Hepatic stellate cell (primary cell): ENCODE data around the gene C2CD4C.
"Not testable (repeated sequence)": the region's sequence is repeated elsewhere in the genome, so short reads cannot be mapped to it uniquely, and the experiment has no call there.

ENCODE experiments used
- DNase-seq: peaks from one replicate; pipeline ENCODE4 v3.0.0; 2011; ENCODE audit warnings: low spot score

C2CD4C gene

DNA sequence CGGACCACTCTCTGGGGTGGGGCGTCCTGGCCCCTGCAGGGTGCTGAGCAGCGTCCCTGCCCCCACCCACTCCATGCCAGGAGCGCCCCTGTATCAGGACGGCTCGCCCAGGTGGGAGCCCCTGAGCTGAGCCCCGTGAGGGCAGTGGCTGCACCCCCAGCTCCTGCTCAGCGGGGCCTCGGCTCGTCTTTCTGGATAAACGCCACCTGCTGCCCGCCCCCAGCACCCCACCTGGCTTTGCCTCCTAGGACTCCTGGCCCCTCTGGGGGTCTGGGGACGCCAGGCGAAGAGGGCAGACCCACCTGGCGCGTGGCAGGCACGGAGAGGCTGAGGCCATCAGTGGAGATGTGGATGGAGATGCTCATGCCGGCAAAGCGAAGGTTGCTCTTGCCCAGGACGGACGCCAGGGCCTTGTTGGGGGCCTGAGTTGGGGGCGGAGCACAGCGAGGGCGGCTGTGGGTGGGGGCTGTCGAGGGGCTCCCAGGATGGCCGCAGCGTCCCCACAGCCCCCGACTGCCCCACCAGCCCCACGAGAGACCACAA lies 29.5 kb upstream of the C2CD4C start:
- no peak for DNase-seq

DNA sequence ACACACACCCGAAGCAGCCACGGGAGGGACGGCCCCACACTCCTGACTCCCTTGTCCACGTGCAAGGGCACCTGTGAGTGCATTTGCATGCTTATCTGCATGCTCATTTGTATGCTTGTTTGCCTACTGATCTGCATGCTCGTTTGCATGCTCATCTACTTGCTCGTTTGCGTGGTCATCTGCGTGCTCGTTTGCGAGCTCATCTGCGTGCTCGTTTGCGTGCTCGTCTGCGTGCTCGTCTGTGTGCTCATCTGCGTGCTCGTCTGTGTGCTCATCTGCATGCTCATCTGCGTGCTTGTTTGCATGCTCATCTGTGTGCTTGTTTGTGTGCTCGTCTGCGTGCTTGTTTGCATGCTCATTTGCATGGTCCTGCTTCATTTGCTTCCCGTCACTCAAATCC lies 28.1 kb upstream of the C2CD4C start:
- DNase-seq, result no peak

DNA sequence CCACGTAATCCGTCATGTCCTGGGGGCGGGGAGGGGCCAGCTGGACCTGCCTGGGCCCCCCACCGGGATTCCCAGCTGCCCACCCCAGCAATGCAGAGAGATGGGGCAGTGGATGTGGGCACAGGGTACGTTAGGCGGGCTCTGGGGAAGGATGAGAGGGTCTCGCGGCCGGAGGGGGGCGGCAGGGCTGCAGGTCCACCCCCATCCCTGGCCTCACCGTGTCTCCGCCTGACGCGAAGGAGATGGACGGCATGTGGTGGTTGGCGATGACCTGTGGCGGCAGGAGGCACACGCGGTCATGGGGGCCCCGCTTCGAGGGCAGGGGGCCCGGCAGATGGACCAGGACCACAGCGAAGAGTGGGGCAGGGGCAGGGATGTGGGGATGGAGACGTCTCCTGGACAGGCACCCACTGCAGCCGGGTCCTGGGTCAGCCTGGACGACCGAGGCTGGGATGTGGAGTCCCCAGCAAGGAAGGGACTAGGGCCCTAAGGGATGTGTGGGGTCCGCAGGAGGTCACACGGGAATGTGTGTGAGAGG lies 27.5 kb upstream of the C2CD4C start:
- DNase-seq, result no peak

DNA sequence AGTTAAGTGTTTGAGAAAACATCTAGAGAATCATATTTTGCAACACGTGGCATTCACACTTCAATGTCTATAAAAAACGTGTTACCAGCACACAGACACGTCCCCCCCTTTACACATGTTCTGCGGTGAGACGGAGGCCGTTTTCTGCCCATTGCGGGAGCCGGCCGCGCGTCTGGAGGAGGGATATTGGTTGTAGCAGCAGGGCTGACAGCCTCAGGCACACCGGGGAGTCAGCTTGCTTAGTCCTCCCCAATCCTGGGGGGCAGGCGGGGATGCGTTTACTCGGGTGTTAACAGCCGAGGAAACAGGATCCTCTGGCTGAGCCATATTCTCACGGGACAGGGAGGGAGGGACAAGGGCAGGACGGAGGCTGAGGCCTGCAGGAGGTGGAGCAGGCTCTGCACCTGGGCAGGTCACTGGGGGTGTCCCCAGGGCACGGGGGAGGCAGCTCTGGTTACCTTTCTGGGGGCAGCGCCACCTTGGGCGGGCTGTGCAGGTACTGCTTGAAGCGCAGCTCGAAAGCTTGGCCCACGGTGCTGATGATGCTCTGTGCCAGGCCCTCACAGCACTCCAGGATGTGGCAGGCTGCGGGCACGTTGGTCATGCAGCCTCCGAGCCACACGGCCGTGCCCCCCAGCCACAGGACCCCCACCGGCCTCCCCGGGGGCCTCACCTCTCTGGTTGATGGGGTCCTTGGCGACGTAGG lies 26.9 kb upstream of the C2CD4C start:
- DNase-seq, result no peak

DNA sequence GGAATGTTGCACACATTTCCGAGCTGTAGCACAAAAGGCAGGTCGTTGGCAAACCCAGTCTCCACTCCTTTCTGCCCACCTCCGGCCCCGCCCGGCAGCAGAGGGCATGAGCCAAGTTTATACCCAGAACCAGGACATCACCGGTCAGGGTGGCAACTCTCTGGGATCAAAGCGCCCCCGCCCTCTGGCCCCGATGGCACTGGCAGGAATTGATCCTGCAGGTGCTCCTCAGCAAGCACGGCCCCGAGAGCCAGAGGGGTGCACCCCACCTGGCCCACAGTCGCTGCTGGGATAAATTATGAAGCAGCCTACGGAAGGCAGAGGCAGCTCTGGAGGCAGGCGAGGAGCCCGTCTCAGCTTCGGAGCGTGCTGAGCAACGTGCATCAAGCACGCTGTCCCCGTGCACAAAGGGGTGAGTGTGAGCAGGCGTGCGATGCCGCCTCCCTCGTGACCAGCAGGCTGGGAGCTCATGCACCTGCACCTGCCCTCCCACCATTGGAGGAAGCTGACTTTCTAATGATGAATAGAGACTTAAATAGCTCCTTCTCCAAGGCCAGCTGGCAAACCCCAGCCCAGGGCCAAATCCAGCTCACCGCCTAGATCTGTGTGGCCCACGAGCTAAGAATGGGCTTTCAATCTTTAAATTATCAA lies 26.2 kb upstream of the C2CD4C start:
- DNase-seq, result no peak

DNA sequence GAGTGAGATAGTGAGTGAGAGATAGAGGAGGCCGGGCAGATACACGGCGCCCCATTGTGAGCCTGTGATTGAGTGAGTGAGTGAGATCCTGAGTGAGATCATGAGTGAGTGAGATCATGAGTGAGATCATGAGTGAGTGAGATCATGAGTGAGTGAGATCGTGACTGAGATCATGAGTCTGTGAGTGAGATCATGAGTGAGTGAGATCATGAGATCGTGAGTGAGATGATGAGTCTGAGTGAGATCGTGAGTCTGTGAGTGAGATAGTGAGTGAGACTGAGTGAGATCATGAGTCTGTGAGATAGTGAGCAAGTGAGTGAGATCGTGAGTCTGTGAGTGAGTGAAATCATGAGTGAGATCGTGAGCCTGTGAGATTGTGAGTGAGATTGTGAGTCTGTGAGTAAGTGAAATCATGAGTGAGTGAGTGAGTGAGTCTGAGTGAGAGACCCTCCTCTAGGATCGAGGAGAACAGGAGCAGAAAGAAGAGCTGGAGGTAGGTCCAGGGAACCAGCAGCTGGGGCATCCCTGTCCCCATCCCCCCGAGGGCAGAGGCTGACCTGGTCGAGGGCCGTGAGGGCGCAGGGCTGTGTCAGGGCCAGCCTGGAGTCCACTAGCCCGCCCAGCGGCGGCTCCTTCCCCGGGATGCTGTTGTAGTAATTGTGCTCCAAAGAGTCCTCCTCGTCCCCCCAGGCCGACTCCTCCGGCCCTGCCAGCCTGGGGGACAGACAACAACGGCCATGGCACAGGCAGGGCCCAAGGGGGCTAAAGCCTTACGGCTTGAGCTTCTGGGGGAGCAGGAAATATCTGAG lies 25.4 kb upstream of the C2CD4C start:
- no peak for DNase-seq

DNA sequence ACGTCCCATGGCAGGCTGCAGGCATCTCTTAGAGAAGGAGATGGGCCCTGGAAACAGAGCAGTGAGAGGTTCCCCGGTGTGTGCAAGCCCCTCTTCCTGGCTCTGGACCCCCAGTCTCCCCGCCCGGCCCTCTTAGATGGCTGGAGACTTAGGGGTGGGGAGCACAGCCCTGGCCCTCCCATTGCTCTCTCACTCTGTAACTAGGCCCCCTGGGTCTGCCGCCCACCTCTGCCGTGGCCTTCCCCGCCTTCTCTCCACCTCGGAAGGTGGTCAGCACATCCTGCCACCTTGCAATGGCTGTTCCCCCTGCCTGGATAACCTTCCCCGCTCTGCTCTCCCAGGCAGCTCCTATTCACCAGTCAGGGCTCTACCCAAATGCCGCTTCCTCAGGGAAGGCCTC lies 21.8 kb upstream of the C2CD4C start:
- no peak for DNase-seq

DNA sequence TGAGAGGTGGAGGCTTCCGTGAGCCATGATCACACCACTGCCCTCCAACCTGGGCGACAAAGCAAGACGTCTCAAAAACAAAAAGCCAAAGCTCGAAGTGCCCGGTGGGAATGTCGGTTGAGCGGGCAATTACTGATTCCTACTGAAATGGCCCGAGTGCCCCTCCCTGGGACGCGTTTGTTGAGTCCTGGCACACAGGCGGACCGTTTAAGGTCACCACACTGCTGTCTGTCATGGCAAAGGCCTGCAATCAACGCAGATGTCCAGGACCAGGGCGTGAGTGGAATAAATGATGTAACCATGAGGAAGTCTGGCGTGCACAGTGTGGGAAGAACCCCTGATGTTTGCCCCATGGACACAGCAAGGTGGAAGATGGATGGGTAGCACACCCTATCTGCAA lies 19.2 kb upstream of the C2CD4C start:
- DNase-seq, result no peak

DNA sequence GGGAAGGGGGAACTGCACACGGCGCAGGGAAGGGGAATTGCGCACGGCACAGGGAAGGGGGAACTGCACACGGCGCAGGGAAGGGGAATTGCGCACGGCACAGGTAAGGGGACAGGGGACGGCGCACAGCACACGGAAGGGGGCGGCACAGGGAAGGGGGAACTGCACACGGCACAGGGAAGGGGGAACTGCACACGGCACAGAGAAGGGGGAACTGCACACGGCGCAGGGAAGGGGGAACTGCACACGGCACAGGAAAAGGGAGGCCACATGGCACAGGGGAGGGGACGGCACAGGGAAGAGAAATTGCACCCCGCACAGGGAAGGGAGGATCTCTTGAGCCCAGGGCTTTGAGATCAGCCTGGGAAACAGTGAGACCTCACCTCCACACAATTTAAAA lies 18.7 kb upstream of the C2CD4C start:
- not testable (repeated sequence) for DNase-seq

DNA sequence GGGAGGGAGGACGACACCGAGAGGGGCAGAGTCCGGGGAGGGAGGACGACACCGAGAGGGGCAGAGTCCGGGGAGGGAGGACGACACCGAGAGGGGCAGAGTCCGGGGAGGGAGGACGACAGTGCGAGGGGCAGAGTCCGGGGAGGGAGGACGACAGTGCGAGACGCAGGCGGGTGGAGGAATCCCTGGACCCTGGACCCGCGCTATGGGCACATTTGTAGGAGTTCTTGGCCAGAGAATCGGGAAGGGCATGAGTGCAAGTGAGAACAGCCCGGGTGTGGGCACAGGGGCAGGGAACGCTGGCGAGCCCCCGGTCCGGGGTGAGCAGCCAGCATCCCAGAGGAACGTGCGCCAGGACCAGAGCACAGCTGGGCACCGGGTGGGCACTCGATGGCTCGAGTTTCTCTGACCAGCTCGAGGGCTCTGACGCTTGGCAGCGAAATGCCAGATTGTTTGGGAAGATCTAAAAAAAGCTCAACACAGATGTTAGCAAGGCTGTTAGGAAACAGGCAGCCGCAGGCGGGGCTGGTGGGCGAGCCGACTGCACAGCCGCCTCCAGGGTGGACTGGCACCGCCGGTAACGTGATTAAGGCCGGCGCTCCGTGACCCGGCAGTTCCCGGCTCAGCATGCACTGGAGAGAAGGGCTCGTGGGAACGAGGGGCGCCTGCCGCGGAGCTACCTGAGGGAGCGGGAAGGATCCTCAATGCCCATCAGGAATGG lies 17.9 kb upstream of the C2CD4C start:
- no peak for DNase-seq

DNA sequence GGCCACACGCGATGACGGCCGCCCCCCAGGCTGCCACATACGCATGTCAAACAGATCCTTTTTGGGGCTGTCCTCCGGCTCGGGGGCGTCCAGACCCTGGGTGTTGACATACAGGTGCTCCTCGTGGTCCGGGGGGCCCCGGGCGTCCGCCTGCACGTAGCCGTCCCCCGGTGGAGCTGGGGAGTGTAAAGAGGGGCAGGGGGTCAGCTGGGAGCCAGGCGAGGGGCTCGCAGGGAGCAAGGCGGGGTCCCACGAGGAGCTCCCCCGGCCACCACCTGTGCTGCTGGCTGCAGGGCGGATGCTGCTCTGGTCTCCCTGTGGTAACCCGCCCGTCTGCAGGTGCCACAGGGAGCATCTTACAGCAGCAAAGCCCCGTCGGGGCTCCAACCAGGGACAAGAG lies 16.1 kb upstream of the C2CD4C start:
- no peak for DNase-seq

DNA sequence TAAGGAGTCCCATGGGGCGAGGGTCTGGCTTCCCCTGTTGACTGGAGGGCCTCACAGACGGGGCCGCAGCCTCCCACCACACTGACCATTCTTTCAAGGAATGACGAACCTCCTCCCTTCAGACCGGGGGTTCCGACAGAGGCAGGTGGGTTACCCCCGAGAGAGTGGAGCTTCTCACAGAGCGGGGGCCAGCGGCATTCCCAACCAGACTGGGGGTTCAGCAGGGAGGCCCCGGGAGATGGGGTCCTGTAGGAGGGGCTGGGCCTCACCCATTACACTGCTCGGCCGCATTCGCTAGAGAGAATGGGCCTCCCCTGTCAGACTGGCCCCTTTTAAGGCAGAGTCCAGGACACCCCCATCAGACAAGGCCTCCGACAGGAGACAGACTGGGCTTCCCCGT lies 15.6 kb upstream of the C2CD4C start:
- no peak for DNase-seq

DNA sequence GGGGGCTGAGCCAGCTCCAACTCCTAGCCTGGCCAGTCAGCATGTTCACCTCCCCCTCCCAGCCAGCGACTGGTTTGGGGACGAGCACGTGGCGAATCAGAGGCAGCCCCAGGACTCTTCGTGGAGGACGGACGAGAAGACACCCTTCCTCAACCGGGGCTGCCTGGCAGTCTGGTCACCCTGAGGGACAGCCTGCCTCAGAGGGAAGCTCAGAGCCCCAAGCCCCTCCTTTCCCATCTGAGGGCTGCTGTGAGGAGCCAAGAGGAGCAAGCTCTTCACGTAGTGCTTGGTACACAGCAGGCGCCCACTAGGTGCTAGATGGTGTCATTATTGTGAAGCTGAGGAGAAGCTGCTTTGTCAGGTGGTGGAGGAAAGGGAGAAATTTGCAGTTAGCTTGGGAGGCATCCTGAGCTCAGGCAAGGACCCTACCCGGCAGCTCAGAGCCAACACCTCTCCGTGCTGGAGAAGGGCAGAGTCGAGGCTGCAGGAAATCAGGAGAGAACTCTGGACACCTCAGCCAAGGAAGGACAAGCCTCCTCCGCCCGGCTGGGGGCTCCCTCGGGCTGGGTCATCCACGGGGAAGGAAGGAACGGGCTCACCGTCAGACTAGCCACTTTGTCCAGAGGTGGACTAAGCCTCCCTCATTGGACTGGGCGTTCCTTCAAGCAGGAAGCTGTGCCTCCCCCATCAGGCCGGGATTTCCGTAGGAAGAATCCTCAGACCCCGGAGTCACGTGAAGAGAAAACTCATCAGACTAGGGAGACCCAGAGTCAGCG lies 14.9 kb upstream of the C2CD4C start:
- DNase-seq, result no peak

DNA sequence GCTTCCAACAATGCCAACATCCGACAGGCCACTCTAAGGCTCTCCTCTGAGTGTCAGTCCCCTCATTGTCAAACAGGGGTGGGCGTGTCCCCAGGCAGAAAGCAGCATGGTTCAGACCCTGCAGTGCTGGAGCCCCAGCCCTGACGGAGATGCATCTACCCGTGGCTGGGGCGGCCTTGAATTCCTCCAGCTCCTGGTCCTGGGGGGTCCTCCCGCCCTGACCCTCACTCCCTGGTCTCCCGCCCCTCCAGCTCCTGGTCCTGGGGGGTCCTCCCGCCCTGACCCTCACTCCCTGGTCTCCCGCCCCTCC lies 13.9 kb upstream of the C2CD4C start:
- not testable (repeated sequence) for DNase-seq

DNA sequence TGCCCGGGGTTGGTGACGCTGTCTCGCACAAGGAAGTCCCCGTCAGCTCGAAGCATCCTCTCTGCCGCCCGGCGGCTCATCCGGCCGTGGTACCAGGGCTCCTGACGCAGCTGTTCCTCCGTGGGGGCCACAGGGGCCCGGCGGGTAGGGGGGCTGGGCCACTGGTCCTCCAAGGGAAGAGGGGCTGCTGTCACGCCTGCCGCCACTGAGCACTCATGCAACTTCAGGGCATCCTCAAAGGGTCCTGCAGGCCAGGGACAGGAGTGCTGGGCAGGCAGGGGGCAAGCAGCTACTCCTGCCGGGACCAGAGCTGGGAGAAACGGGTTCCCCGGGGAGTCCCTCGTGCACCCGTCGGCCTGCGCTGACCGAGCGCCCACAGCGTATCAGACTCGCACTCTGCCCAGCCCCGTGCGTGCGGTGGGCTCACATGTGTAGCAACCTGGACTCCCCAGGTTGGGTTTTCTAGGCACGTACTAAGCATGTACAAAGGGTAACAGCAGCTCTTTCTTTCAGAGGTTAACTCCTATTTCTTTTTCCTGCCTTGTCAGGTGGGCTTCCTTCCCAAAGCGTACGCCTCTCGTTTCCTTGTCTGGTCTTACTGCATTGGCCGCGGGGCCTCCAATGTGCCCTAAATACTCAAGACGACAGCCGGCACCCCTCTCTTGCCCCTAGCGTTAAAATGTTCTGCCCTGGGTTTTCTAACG lies 13.4 kb upstream of the C2CD4C start:
- no peak for DNase-seq

DNA sequence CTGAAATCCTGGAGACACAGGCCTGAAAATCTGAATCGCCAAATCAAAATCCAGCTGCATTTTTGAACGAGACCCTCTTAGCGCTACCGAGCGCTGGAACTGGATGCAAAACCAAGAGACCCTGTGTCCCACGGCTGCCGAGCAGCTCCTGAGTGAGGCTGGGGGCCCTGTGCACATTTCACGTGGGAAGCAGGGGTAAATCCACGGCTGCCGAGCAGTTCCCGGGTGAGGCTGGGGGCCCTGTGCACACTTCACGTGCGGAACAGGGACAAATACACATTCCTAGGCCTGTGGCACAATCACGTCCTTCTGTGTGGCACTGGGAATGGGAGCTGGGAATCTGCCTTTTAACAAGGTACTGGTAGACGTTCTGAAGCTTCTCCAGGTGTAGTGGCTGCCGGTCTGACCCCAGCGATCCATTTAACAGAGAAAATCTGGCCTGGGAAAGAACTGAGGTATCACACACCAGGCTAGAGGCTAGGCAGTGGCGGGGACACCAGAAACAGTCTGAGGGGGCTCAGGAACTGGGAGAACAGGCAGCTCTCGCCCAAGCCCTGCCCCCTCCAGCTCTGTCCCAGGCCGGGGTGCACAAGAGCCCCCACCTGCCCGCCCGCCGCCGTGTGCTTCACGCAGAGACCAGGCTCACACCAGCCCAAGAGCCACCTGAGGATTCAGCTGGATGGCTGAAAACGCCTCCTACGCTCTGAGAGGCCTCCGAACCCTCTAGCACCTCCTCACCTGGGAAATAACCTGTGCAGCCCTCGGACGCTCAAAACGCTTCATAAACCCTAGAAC lies 11.0 kb upstream of the C2CD4C start:
- DNase-seq, result no peak

DNA sequence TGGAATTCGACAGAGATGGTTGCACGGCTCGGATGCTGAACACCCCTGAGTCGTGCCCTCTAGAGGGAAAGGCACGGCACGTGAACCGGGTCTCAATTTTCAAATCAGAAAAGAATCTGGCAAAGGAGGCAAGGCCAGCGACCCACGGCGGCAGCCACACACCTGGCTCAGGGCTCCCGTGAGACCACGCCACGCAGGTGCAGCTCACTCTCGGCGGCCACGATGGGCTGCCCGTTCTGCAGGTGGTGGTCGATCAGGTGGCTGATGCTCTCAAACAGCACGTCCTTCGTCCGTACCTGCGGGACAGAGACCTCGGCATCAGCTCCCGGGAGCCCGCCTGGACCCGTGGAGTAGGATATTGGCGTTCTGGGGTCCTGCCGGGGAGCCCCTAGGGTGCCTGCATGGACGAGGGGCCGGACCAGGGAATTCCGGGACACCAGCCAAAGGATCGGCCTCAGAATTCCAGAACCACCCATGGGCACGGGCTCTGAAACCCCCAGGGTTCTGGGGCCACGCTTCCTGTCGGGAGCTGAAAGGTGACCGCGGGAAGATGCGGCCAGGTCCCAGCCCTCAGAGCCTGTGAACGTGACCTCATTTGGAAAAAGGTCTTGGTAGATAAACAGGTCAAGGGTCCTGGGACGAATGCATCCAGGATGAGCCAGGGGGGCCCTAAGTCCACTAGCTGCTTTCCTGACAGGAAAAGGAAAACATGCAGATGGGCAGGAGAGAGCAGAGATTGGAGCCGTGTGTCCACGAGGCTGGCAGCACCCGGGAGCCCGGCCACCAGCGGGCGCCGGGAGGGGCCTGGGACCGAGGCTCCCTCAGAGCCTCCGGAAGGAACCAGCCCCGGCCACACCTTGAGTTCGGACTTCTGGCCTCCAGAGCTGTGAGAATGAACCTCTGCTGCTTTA lies 10.1 kb upstream of the C2CD4C start:
- DNase-seq, result no peak

DNA sequence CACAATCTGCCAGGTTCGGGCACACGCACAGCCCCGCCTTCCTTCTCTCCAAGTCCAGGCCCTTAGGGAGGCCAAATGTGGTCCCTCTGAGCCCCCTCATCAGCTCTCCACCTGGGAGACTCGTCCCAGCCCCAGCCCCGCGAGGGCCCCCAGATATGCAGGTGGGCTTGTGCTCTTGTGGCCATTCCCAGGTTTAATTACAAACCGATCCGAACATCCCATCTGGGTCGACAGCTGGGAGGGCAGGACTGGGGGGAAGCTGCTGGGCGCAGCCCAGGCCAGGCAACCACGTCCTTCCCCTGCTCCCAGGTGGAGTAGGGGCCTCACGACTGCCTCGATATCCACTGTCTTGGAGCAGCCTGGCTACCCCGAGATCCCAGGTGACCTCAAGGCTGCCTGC lies 7.5 kb upstream of the C2CD4C start:
- DNase-seq, result no peak

DNA sequence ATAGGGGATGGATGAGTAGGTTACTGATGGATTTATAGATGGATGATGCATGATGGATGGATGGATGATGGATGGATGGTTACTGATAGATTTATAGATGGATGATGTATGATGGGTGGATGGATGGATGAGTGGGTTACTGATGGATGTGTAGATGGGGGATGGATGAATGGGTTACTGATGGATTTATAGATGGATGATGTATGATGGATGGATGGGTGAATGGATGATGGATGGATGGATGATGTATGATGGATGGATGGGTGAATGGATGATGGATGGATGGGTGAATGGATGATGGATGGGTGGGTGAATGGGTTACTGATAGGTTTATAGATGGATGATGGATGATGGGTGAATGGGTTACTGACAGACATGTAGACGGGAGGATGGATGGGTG lies 6.3 kb upstream of the C2CD4C start:
- no peak for DNase-seq
